Activated naive CD4-positive, alpha-beta T cell treated with Interleukin-2 at 50 U/mL for 16 hours (primary cell): ENCODE results near the gene RORB.
"Not testable (repeated sequence)": the region's sequence is repeated elsewhere in the genome, so short reads cannot be mapped to it uniquely, and the experiment has no call there.

Experiments used
- DNase-seq: peaks from one replicate; pipeline ENCODE4 v3.0.0-alpha.2; 2020

Gene RORB

GRCh38 chr9:74517188-74517587 is 20.1 kb downstream of the RORB start:
- no peak for DNase-seq

DNA sequence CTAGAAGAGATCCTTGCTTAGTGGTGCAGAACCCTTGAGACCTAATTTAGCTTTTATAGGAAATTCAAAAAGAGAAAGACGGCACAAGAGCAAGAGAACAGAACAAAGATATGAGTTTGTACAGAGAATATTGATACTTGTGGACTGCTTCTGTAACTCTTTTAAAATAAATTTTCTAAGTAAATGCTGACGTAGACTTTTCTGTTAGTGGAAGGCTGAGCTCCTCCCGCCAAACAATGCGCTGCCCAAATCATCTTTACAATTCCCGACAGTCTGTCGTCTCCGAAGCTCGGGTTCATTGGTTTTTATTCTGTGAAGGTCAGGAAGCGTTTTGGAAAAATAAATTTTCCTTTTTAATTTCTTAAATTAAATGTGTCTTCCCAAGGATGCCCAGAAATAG is 22.3 kb downstream of the RORB start:
- DNase-seq, result no peak

DNA sequence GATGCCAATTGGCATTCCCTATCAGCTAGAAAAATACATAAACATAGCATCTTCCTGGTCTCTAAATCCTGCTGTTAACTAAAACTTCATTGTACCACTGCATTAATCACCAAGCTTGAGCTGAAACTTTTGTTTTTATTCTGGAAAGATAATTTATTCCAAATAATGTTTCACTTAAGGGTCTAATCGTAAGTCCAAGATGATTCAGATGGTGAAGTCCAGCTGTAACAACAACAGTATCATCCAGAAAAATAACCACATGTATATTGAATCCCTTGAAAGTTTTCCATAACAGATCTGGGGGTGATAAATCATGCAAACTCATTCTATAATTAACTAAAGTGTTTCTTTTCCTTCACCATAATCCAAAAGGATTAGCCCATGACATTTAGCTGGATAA is 23.9 kb downstream of the RORB start:
- DNase-seq, result no peak

DNA sequence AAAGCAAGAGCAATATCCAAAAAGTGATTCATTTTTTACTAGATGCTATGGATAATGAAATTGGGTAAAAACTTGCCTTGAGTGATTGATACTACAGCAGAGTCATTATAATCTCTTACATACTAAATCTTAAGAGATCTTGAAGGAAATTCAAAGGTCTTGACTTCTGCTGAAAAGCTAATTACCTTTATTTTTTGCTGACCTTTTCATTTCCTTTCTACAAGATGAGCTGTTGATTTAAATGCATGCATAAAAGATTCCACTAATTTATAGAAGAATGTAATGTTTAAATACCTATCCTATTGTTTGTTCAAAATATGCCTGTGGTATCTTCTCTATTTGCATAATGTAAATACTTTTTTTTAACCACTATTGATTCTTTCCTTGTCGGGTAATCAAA is 27.2 kb downstream of the RORB start:
- DNase-seq, result no peak

DNA sequence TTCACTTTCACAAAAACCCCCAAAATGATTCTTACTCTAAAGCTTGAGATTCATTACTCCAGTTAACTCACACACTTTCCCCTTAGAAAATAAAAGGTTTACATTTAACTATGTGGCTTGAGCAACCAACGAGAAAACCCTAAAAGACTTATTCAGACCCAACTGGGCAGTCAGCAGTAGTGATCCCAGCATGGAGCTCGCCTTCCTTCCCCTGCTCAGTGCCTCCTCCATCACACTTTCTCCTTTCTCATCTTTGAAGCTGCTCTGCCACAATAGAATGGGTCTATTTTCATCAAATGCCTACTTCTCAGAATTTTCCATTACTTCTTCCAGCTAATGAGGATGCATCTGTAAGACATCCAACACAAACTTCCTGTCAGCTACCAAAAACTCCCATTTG is 29.1 kb downstream of the RORB start:
- no peak for DNase-seq

DNA sequence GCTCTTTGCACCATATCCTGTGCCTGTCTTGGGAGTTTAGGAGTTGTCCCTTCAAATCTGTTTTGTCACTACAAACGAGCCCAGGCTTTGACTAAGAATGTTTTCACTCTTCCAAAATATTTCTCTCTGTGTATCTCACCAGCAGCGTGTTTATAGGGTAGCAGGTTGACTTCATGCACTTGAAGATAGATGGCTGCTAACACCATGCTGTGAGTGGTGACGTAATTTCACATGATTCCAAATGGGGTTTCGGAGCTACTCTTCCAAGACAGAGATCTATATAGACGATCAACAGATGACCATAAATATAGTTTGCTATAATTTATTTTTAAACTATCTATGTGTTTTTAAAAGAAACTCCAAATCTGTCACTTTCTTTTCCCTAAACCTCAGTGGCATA is 30.6 kb downstream of the RORB start:
- DNase-seq, result no peak

DNA sequence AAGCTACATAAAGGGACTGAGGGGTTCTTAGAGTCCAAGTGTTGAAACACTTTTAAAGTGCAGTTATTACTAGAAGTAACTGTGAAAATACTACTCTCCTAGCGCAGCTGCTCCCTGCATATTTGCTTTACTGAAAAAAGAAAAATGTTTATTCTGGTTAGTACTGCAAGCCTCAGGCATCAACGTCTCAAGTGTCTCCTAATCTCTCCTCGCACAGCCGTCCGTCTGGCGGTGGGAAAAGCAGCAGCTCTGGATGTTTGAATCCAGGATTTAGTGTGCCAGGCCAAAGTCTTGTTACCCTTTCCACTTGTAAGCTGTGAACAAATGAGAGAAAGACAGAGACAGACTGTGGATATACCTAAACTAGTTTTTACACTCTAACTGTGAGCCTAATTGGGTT is 31.1 kb downstream of the RORB start:
- DNase-seq, result no peak

- not testable (repeated sequence) for DNase-seq
Observed at GRCh38 chr9:74530458-74530857, 33.3 kb downstream of the RORB start.

DNA sequence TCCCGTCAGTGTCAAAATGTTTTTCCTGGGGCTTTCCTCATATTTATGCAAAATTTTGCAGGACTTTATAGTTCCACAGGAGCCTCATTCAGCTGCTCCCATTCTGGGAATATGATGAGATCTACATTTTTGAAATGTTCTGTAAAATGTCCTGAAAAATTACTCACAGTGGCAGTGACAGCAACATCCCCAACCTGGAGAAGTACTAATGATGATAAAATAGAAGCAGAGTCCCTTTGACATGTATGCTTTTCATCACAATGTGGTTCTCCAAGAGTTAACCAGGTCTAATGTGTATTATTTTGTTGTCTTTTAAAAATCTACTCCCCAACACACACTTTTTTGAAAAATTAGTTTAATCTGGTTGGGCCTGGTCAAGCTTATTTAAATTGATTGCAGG is 36.1 kb downstream of the RORB start:
- no peak for DNase-seq

DNA sequence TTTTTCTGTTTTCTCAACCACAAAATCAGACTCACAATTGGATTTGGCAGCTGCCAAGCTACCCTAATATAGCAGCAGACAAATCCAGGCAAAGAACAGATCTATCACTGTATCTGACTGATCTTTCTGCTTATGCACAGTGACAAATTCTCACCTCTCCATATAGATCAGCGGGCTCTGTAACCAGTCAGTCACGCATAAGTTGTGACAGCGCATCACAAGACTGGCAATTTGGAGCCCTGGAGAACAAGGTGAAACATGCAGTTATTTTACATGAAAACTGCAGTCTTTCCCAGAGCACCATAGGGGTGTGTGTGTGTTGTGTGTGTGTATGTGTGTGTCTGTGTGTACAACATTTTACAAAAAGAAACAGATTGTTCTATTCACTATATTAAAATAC is 37.7 kb downstream of the RORB start:
- DNase-seq, result no peak

GRCh38 chr9:74543145-74543544 is 46.0 kb downstream of the RORB start:
- no peak for DNase-seq

- no peak for DNase-seq
Observed at GRCh38 chr9:74551266-74551665, 54.1 kb downstream of the RORB start.

DNA sequence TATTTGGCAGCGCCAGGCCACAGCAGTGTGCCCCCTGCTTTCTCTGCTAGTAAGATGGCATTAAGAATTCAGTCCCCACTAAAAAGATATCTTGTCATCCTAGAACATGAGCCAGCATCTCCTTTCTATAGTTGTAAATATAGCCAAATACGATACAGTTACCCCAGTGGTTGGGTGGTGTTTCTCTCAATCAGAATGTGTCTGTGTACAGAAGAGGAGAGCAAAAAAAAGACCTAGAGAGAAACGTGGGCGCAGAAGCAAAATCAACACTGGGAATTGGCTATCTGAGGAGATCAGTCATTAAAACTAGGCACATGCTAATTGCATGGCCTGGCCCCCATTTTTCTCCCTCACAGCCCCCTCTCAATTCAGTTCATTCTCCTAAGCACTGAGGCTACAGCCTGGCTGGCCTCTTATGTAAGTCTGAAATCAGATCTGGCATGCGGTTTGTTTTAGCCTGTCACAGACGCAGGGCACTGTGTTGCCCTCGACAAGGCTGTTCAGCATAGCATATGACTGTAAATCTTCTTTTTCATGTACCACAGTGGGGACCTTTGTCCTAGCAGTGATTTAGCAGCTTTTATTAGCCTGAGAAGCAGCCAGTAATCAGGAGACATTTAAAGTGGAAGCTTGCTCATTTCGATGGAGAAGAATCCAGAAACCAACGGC is 57.8 kb downstream of the RORB start:
- DNase-seq, result no peak

DNA sequence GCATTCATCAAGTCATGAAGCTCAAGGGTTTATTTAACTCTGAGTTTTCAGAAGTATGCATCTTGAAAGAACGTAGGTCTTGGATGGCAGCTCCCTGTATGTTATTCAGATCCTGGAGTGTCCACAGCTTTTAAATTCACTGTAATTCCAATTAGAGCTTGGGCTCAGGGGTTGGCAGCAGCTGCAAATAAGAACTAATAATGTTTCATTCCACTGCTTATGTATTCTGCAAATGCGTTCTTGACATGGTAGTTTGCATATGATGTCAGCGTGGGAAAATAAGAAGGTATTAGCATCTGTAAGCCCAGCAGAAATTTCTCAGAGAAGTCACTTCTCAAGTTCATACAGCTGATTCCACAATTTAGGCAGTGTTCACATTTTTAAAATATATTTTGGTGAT is 58.4 kb downstream of the RORB start:
- no peak for DNase-seq

GRCh38 chr9:74556685-74557084 is 59.5 kb downstream of the RORB start:
- no peak for DNase-seq

DNA sequence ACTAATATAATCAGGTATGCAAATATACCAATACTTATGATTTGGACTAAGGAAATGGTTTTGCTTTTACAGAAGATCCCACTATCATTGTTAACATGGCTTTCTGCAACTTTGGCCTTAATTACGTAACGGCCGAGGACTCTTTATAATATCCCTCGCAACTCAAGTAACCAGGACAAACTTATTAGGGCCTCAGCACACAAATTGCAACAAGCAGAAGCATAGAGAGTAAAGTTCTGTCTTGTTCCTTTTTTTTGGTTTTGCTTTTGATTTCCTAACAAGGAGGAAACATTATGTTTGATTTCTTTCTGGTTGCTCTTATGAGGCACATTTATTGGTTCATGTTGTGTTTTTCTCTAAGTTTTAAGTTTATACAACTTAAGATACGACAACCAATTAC is 60.4 kb downstream of the RORB start:
- no peak for DNase-seq

DNA sequence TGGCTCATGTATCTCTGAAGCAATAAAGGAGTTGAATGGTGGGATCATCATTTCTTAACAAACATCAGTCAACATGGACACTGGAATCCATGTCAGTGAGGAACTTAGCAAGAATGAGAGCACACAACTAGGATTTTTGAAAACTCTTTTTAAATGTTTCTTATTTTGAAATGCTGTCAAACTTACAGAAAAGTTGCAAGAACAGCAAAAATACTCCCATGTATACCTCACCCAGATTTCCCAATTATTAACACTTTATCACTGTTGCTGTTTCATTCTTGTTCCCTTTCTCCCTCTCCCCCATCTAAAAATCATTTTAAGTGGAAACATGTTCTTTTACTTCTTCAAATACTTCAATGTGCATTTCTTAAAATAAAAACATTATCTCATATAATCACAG is 65.5 kb downstream of the RORB start:
- no peak for DNase-seq

- DNase-seq, result no peak
Observed at GRCh38 chr9:74570879-74571512, 73.9 kb downstream of the RORB start.

DNA sequence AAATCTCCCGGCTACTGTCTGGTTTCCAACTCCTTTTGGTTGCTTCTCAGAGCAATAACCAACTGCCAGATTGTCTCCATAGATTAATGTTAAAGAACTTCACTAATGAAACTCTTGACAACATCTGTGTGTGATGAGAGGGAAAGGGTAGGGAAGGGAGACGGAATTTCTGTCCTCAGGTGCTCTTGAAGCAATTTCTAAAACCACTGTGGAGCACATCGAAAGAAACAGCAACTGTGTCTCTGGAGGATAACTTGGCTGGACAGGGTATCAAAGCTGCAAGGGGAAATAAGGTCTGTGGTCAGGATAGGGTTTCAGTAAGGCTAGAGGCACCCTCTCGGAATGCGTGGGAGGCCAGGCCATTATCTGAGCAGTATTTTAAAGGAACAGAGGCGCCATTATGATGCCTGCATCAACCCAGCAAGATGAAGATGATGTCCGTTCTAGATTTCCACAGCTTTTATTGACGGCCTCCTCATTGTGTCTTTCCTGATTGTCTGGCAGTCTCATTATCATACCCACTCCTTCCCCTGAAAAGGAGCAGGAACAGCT is 76.6 kb downstream of the RORB start:
- DNase-seq, result no peak

DNA sequence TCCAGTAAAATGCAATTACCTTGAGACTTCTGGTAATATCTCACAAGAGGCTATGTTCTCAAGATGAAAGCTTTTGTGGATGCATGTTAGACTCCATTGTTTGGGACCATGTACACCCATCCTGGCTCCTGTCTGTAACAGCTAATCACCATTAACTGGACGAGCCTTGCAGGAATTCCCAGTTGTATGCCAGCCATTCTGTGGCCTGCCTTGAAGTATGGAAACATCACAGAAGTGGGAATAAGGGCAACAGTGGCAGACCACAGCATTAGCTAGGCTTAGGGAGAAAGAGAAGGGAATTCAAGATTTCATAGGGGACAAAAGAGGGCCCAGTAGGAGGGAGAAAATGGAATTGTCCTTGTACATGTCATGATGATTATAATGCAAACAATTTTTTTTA is 79.0 kb downstream of the RORB start:
- no peak for DNase-seq

- no peak for DNase-seq
Observed at GRCh38 chr9:74577956-74578355, 80.8 kb downstream of the RORB start.

- DNase-seq, result no peak
Observed at GRCh38 chr9:74589576-74589975, 92.4 kb downstream of the RORB start.

GRCh38 chr9:74595286-74595685 is 98.2 kb downstream of the RORB start:
- no peak for DNase-seq

DNA sequence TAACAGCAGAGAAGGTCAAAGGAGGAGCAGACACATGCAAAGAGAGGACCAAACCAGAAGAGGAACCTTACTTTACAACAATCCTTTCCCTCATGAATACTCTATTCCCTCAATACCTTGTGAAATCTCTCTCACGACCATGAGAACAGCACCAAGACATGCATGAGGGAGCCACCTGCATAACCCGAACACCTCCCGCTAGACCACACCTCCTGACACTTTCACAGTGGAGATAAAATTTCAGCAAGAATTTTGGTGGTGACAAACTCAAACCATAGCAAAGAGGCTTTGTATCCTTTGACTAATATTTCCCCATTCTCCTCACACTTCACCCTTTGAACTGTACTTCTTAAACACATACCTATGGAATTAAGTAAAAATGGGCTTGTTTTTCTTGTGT is 101.7 kb downstream of the RORB start:
- no peak for DNase-seq
